H1 (cell line): ENCODE measurements around the gene GABRA4. TPM values are rescaled to one million over a fixed set of nuclear protein-coding genes. Genes with fewer than 3 reads are reported as not detected.

Experiments
- CTCF ChIA-PET: fragments of 300-600 bp; sonication (Branson Sonifier 250); formaldehyde crosslinking; loops from one replicate; lab custom pipeline; 2021; ENCODE audit not compliant: partially characterized antibody; lab: Charles Lee
- POLR2A ChIA-PET: fragments of 300-600 bp; sonication (Branson Sonifier 250); formaldehyde crosslinking; loops from one replicate; lab custom pipeline; 2021; ENCODE audit warnings: inconsistent platforms; ENCODE audit not compliant: partially characterized antibody; lab: Charles Lee
- DNase-seq, 2 experiments: peaks; one replicate each; pipeline versions ENCODE4 v3.0.0 to v3.0.0-alpha.2; 2010 to 2022; ENCODE audit warnings: low spot score in 2 of 2, low read depth in 1 of 2, mixed read lengths in 1 of 2
- FAIRE-seq: peaks from 2 replicates; lab custom pipeline; 2011; peaks lifted over from hg19 to GRCh38; lab: Jason Lieb, UNC
- H2AFZ ChIP-seq: 2 replicates; pipeline ENCODE4 v1.8.1; 2012; ENCODE audit warnings: low read length, inconsistent platforms
- H2AK5ac ChIP-seq: 2 replicates; pipeline ENCODE4 v1.6.1; 2013; ENCODE audit warnings: low read depth, low read length
- H2BK120ac ChIP-seq: replicated peaks from 2 replicates; pipeline ENCODE3; 2013; ENCODE audit warnings: low read depth, low read length, inconsistent platforms
- H2BK12ac ChIP-seq: 2 replicates; pipeline ENCODE4 v1.6.1; 2013; ENCODE audit warnings: low read depth, low read length
- H2BK15ac ChIP-seq: 2 replicates; pipeline ENCODE4 v1.6.1; 2013; ENCODE audit warnings: low read length
- H2BK20ac ChIP-seq: 2 replicates; pipeline ENCODE4 v1.6.1; 2013; ENCODE audit warnings: low read length
- H2BK5ac ChIP-seq: 2 replicates; pipeline ENCODE4 v1.6.1; 2013; ENCODE audit warnings: low read depth, low read length
- H3K14ac ChIP-seq: 2 replicates; pipeline ENCODE4 v1.6.1; 2013; ENCODE audit warnings: inconsistent platforms; ENCODE audit not compliant: insufficient read length
- H3K18ac ChIP-seq: 2 replicates; pipeline ENCODE4 v1.6.1; 2013; ENCODE audit warnings: low read length; ENCODE audit errors: extremely low read depth
- H3K23ac ChIP-seq: 2 replicates; pipeline ENCODE4 v1.6.1; 2013; ENCODE audit warnings: inconsistent platforms; ENCODE audit not compliant: insufficient read length
- H3K23me2 ChIP-seq: 2 replicates; pipeline ENCODE4 v1.6.1; 2013; ENCODE audit warnings: low read depth, low read length
- H3K27ac ChIP-seq: 2 replicates; pipeline ENCODE4 v1.6.1; 2011; ENCODE audit warnings: low read depth, low read length, inconsistent platforms
- H3K27me3 ChIP-seq, 4 experiments: replicated peaks in 1 of 4; 1 replicate in 1 of 4; 2 replicates in 3 of 4; pipeline versions ENCODE4 v1.6.1 to v1.8.1; 2011 to 2013; ENCODE audit warnings: low read length in 3 of 4, mild to moderate bottlenecking in 3 of 4, inconsistent platforms in 2 of 4, mixed read lengths in 2 of 4, moderate library complexity in 1 of 4; ENCODE audit not compliant: control insufficient read depth in 3 of 4, insufficient read depth in 3 of 4; ENCODE audit errors: extremely low read depth in 1 of 4
- H3K36me3 ChIP-seq, 4 experiments: 2 replicates each; pipeline versions ENCODE4 v1.6.1 to v1.8.1; 2011 to 2013; ENCODE audit warnings: mild to moderate bottlenecking in 4 of 4, low read length in 3 of 4, moderate library complexity in 2 of 4, control low read depth in 1 of 4, inconsistent platforms in 1 of 4; ENCODE audit not compliant: insufficient read depth in 4 of 4, control insufficient read depth in 2 of 4
- H3K4ac ChIP-seq: replicated peaks from 2 replicates; pipeline ENCODE3; 2013; ENCODE audit warnings: low read length, low read depth, mixed read lengths, inconsistent platforms; ENCODE audit not compliant: insufficient read length
- H3K4me1 ChIP-seq, 4 experiments: replicated peaks in 1 of 4; 1 replicate in 1 of 4; 2 replicates in 3 of 4; pipeline versions ENCODE4 v1.6.1 to v1.8.1; 2011 to 2013; ENCODE audit warnings: low read length in 3 of 4, inconsistent platforms in 2 of 4, mixed read lengths in 1 of 4; ENCODE audit not compliant: insufficient read depth in 4 of 4, control insufficient read depth in 3 of 4
- H3K4me2 ChIP-seq, 2 experiments: 2 replicates each; pipeline versions ENCODE4 v1.6.1 to v1.8.1; 2011 to 2013; ENCODE audit warnings: low read depth in 2 of 2, low read length in 2 of 2, control low read depth in 1 of 2, inconsistent platforms in 1 of 2, mild to moderate bottlenecking in 1 of 2; ENCODE audit not compliant: insufficient read depth in 1 of 2
- H3K4me3 ChIP-seq, 4 experiments: fragments of 200-600, 300-600 bp in 1 of 4; sonication (generic), shearing (Covaris generic), sonication (Bioruptor Twin) in 1 of 4; 2 replicates each; pipeline versions ENCODE4 v1.5.1 to v1.8.1; 2011 to 2016; ENCODE audit warnings: low read length in 4 of 4, low read depth in 3 of 4, control low read depth in 2 of 4, inconsistent platforms in 2 of 4, mild to moderate bottlenecking in 2 of 4, mixed read lengths in 1 of 4, moderate library complexity in 1 of 4; ENCODE audit not compliant: insufficient read depth in 2 of 4; ENCODE audit errors: extremely low read depth in 1 of 4
- H3K56ac ChIP-seq: replicated peaks from 2 replicates; pipeline ENCODE3; 2013; ENCODE audit warnings: low read depth, mild to moderate bottlenecking, mixed read lengths, low read length, inconsistent platforms; ENCODE audit not compliant: insufficient read length
- H3K79me1 ChIP-seq: 2 replicates; pipeline ENCODE4 v1.6.1; 2013; ENCODE audit warnings: low read depth, low read length, control low read depth
- H3K79me2 ChIP-seq, 2 experiments: 2 replicates each; pipeline versions ENCODE4 v1.6.1 to v1.8.1; 2012 to 2013; ENCODE audit warnings: low read length in 2 of 2, mild to moderate bottlenecking in 2 of 2, inconsistent platforms in 1 of 2; ENCODE audit not compliant: insufficient read depth in 2 of 2, control insufficient read depth in 1 of 2
- H3K9ac ChIP-seq, 4 experiments: replicated peaks in 1 of 4; 1 replicate in 1 of 4; 2 replicates in 3 of 4; pipeline versions ENCODE4 v1.6.1 to v1.8.1; 2011 to 2013; ENCODE audit warnings: low read depth in 3 of 4, low read length in 3 of 4, control low read depth in 2 of 4, mild to moderate bottlenecking in 2 of 4, moderate library complexity in 2 of 4, inconsistent platforms in 1 of 4; ENCODE audit errors: extremely low read depth in 1 of 4
- H3K9me3 ChIP-seq, 2 experiments: 2 replicates each; pipeline versions ENCODE4 v1.6.1 to v1.8.1; 2012 to 2013; ENCODE audit warnings: mild to moderate bottlenecking in 2 of 2, moderate library complexity in 2 of 2, control low read depth in 1 of 2, inconsistent platforms in 1 of 2, low read depth in 1 of 2, low read length in 1 of 2, mixed read lengths in 1 of 2; ENCODE audit not compliant: insufficient read depth in 2 of 2
- H4K20me1 ChIP-seq, 2 experiments: replicated peaks in 1 of 2; 2 replicates each; pipeline versions ENCODE3 to v1.8.1; 2011 to 2013; ENCODE audit warnings: inconsistent platforms in 2 of 2, low read length in 2 of 2, mild to moderate bottlenecking in 1 of 2; ENCODE audit not compliant: insufficient read depth in 2 of 2, control insufficient read depth in 1 of 2
- H4K5ac ChIP-seq: 2 replicates; pipeline ENCODE4 v1.6.1; 2013; ENCODE audit warnings: low read length, low read depth, mixed read lengths, inconsistent platforms; ENCODE audit not compliant: insufficient read length
- H4K8ac ChIP-seq: 2 replicates; pipeline ENCODE4 v1.8.0; 2013; ENCODE audit warnings: mild to moderate bottlenecking, moderate library complexity, low read length, inconsistent platforms; ENCODE audit not compliant: insufficient read depth; ENCODE audit errors: extremely low read depth
- H4K91ac ChIP-seq: replicated peaks from 2 replicates; pipeline ENCODE3; 2013; ENCODE audit warnings: low read length, mixed read lengths, inconsistent platforms; ENCODE audit not compliant: insufficient read length
- CBX5 ChIP-seq: fragments of 300-800, 300-1000 bp; sonication (generic); IDR thresholded peaks from 2 replicates; pipeline ENCODE4 v1.7.1; 2016; ENCODE audit warnings: antibody characterized with exemption, low read length, low read depth
- CTBP2 ChIP-seq: IDR thresholded peaks from 2 replicates; pipeline ENCODE4 v1.7.0; 2011; ENCODE audit warnings: borderline replicate concordance, mild to moderate bottlenecking, moderate library complexity, mixed read lengths, low read length; ENCODE audit not compliant: insufficient read depth, insufficient read length
- NRF1 ChIP-seq: IDR thresholded peaks from 2 replicates; pipeline ENCODE4 v1.6.1; 2011; ENCODE audit warnings: mild to moderate bottlenecking, low read depth, low read length, improper control_type of control experiment
- POLR2AphosphoS5 ChIP-seq: IDR thresholded peaks from 2 replicates; pipeline ENCODE4 v1.6.1; 2011; ENCODE audit warnings: low read depth, low read length
- RNF2 ChIP-seq: fragments of 200-900, 300-1000 bp; sonication (generic); IDR thresholded peaks from 2 replicates; pipeline ENCODE4 v1.7.1; 2016; ENCODE audit warnings: borderline replicate concordance, low read depth, mild to moderate bottlenecking, antibody characterized with exemption, low read length; ENCODE audit not compliant: poor library complexity, severe bottlenecking; ENCODE audit errors: missing control alignments
- TBP ChIP-seq: IDR thresholded peaks from 2 replicates; pipeline ENCODE4 v1.6.1; 2011; ENCODE audit warnings: low read depth, low read length, improper control_type of control experiment
- WGBS, 2 experiments: shearing (Covaris generic) in 1 of 2; methylation state at CpG; one replicate each; pipeline versions ENCODE4 v1.1.6 to v1.1.7; 2013 to 2015; ENCODE audit warnings: low lambda C conversion rate in 2 of 2, mixed read lengths in 2 of 2, inconsistent platforms in 1 of 2, low coverage in 1 of 2, missing lambda C conversion rate in 1 of 2; ENCODE audit not compliant: insufficient replicate concordance in 2 of 2, insufficient coverage in 1 of 2, insufficient read length in 1 of 2; ENCODE audit errors: extremely low coverage in 1 of 2, missing lambda C conversion rate in 1 of 2; 5-methylcytosine and 5-hydroxymethylcytosine counted together
- polyA plus RNA-seq, 7 experiments: library from polyadenylated mRNA; depleted of rRNA in 3 of 7; stranded (reverse) in 5 of 7; unstranded in 2 of 7; fragments of >200 nt in 5 of 7; fragments of 200-250 nt in 2 of 7; gene quantifications; 1 replicate in 5 of 7; 2 replicates in 1 of 7; 4 replicates in 1 of 7; pipeline versions ENCODE4 v1.2.1 to v1.2.3, GENCODE V29; 2011 to 2013; ENCODE audit warnings: missing spikeins in 2 of 7, mixed read lengths in 2 of 7
- total RNA-seq: library from RNA; stranded (reverse); fragmentation: NEBNext Ultra II Directional; extraction: Animal tissue kit (Norgen Biotek cat#: 25700); gene quantifications from 2 replicates; pipeline ENCODE4 v1.2.1, GENCODE V29; 2021
- TF ChIP-seq, protein P1 (sequence below), 3 experiments: IDR thresholded peaks; 1 replicate in 2 of 3; 2 replicates in 1 of 3; pipeline versions ENCODE4 v1.5.1 to v1.6.1; 2011; ENCODE audit warnings: low read length in 3 of 3, mild to moderate bottlenecking in 3 of 3, inconsistent platforms in 2 of 3, low read depth in 1 of 3, moderate library complexity in 1 of 3; ENCODE audit not compliant: insufficient read depth in 1 of 3; ENCODE audit errors: control extremely low read depth in 1 of 3
- TF ChIP-seq, protein P2 (sequence below): IDR thresholded peaks from 2 replicates; pipeline ENCODE4 v1.6.1; 2011; ENCODE audit warnings: low read depth, mild to moderate bottlenecking, low read length; ENCODE audit not compliant: insufficient read depth
- TF ChIP-seq, protein P3 (sequence below): IDR thresholded peaks from 2 replicates; pipeline ENCODE4 v1.6.1; 2012; ENCODE audit warnings: inconsistent platforms

Gene GABRA4
- total and polyA plus RNA-seq, 2 of the 8 experiments (the other 6 are each of a cell fraction or from before 2014, with no cell fraction given), result 0.09 to 0.37 TPM

DNA sequence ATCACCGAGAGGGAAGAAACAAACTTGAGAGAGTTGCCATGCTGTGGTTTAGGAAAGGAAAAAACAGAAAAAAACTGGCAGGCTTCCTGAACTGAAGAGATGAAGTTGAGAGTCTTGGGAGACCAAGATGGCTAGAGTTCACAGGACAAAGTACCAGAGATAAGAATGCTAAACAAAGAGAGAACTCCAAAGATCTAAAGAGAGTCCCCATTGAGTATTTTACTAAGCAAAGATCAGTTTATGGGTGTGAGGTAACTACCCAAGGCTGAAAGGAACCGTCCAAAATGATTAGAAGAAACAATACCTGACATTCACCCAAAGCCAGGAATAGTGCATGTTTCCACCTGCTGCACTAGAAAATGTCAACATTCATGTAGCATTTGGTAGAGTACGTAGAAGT lies 62.5 kb downstream of the GABRA4 start:
- Histone ChIP-seq H2BK5ac (no peak overlapping the region), H3K23ac (no peak overlapping the region), H2BK15ac (no peak overlapping the region), H3K27ac (no peak overlapping the region), H3K23me2 (no peaks in the 10 kb centered on the region; the same call in 1 of the 2 replicates), H3K4ac (no peak overlapping the region), H4K5ac (no peak overlapping the region), H3K14ac (no peak overlapping the region), H4K8ac (no peak overlapping the region), H3K18ac (no peak overlapping the region), H2AFZ (no peak overlapping the region), H3K4me1 (no peaks in the 10 kb centered on the region), H3K36me3 (no peaks in the 10 kb centered on the region), H3K9ac (no peak overlapping the region), H3K79me1 (no peaks in the 10 kb centered on the region), H4K20me1 (no peaks in the 10 kb centered on the region), H2BK12ac (no peak overlapping the region), H3K4me3 (no peak overlapping the region), H3K4me2 (no peak overlapping the region), H3K9me3 (no peaks in the 10 kb centered on the region), H3K56ac (no peak overlapping the region), H2BK20ac (no peak overlapping the region), H3K27me3 (no peaks in the 10 kb centered on the region), H2AK5ac (no peak overlapping the region), H4K91ac (no peak overlapping the region), H2BK120ac (no peak overlapping the region), H3K79me2 (no peaks in the 10 kb centered on the region)
- ChIA-PET POLR2A (no interaction called here), CTCF (interaction anchor here (1.2 to 2.1 kb wide), 4 partner anchors 9 to 500 kb away, joined by 3 to 12 read pairs (median 4); no protein-coding TSS in a partner anchor)
- FAIRE-seq (no peak), DNase-seq (no peak)
- 90% methylated on average over 3 of the region's 3 CpGs; no CpG with 5 or more reads in 1 of the 2 experiments for WGBS, 2 experiments
- TF ChIP-seq RNF2, result no peak
- TF ChIP-seq CBX5, result no peak
- TF ChIP-seq POLR2AphosphoS5, result no peak
- TF ChIP-seq, protein P1, sequence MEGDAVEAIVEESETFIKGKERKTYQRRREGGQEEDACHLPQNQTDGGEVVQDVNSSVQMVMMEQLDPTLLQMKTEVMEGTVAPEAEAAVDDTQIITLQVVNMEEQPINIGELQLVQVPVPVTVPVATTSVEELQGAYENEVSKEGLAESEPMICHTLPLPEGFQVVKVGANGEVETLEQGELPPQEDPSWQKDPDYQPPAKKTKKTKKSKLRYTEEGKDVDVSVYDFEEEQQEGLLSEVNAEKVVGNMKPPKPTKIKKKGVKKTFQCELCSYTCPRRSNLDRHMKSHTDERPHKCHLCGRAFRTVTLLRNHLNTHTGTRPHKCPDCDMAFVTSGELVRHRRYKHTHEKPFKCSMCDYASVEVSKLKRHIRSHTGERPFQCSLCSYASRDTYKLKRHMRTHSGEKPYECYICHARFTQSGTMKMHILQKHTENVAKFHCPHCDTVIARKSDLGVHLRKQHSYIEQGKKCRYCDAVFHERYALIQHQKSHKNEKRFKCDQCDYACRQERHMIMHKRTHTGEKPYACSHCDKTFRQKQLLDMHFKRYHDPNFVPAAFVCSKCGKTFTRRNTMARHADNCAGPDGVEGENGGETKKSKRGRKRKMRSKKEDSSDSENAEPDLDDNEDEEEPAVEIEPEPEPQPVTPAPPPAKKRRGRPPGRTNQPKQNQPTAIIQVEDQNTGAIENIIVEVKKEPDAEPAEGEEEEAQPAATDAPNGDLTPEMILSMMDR (IDR thresholded peaks at IDR 0.05; ENCODE audit: control extremely low read depth in 1 of 3, insufficient read depth in 1 of 3, low read depth in 1 of 3, low read length in 3 of 3), result no peak
- TF ChIP-seq, protein P2, sequence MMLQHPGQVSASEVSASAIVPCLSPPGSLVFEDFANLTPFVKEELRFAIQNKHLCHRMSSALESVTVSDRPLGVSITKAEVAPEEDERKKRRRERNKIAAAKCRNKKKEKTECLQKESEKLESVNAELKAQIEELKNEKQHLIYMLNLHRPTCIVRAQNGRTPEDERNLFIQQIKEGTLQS, result no peak
- no peak for TF ChIP-seq TBP
- no peak for TF ChIP-seq CTBP2
- TF ChIP-seq, protein P3, sequence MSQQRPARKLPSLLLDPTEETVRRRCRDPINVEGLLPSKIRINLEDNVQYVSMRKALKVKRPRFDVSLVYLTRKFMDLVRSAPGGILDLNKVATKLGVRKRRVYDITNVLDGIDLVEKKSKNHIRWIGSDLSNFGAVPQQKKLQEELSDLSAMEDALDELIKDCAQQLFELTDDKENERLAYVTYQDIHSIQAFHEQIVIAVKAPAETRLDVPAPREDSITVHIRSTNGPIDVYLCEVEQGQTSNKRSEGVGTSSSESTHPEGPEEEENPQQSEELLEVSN, result no peak
- TF ChIP-seq NRF1, result no peak
